Measurements from ENCODE around the gene HEG1. TPM values are rescaled to one million over a fixed set of nuclear protein-coding genes. Genes with fewer than 3 reads are reported as not detected.

The HEG1 gene
- total RNA-seq, 2 donors from 2014 or later: 14.6 to 47.0 TPM

DNA sequence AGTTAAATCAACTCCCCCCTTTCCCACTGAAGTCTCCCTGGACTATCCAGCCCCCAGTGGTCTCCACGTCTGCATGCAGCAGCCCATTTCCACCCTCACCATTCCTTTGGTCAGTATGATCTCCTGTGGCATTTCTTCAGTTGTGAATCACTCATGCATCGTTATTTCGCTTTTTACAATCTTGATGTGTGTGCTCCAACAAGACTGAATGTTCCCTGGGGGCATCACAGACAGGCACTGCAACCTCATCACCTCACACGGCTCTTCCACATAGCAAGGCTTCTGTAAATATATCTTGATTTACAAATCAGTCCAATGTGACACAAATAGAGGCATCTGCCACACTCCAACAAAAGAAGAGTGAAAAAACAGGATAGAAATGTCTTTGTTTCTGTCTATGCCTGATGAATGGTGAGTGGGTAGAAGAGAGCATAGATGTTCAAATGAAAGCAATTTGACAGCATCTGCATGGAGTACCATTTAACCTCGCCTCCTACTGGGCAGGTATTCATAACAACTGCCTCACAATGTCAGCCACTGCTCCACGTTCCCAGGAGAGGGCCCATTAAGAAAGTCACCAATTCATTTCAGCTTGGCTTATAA, 5.2 kb downstream of the HEG1 start:
- H3K27ac Mint-ChIP-seq: peak overlapping the region; percentile 64 to 66
- H3K4me1 Mint-ChIP-seq (ENCODE audit: low read depth in 2 of 2): peaks cover 69 to 75% of the 10 kb centered on the region in 2 donors
- DNase-seq (ENCODE audit: low spot score) (no peak), ATAC-seq (no peak)
- no peaks in the 10 kb centered on the region for H3K27me3 Mint-ChIP-seq
- no peaks in the 10 kb centered on the region for H3K9me3 Mint-ChIP-seq
- H3K36me3 Mint-ChIP-seq: no peaks in the 10 kb centered on the region
- peak overlapping the region; percentile 98 for H3K4me3 Mint-ChIP-seq

DNA sequence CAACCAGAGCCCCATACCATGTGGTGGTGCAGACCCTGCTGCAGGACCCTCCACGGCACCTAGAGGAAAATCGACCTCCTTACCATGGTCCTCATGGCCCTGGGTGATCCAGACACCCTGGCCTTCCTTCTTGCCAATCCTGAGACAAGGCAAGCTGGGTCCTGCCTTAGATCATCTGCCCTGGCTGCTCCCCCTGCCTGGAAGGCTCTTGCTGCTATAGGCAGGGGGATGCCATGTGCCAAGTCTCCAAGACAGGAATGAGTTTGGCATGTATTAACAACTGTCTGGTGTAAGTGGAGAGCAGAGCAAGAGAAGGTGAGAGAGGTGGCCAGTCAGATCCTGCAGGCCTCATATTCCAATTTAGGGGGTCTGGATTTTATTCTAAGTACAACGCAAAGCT, 7.5 kb downstream of the HEG1 start:
- H3K27ac Mint-ChIP-seq: no peak overlapping the region
- H3K36me3 Mint-ChIP-seq: no peaks in the 10 kb centered on the region
- peaks cover 51 to 57% of the 10 kb centered on the region in 2 donors for H3K4me1 Mint-ChIP-seq (ENCODE audit: low read depth in 2 of 2)
- no peak for DNase-seq (ENCODE audit: low spot score)
- ATAC-seq: no peak
- H3K27me3 Mint-ChIP-seq: no peaks in the 10 kb centered on the region
- no peaks in the 10 kb centered on the region for H3K9me3 Mint-ChIP-seq
- H3K4me3 Mint-ChIP-seq: no peak overlapping the region

DNA sequence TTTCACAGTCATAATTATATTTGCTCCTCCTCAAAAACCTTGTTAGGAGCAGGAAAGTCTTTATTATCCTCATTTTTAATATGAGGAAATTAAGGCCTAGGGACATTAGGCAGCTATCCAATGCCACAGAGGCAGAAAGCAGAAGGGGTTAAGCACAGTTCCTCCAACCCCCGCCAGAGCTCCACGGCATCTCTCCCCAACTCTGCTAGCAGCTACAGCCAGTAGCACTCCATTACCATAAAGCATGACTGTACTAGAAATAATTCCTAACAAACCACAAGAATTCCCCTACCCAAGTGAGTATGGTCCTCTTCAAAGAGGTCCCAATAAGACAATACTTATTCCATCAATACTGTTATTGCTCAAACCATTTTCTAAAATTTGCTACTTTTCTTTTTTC, 9.8 kb downstream of the HEG1 start:
- Mint-ChIP-seq H3K4me3 (no peak overlapping the region), H3K9me3 (no peaks in the 10 kb centered on the region), H3K27ac (no peak overlapping the region), H3K27me3 (no peaks in the 10 kb centered on the region), H3K4me1 (ENCODE audit: low read depth in 2 of 2) (peaks cover 38 to 45% of the 10 kb centered on the region in 2 donors), H3K36me3 (no peaks in the 10 kb centered on the region)
- ATAC-seq: no peak
- DNase-seq (ENCODE audit: low spot score): no peak

DNA sequence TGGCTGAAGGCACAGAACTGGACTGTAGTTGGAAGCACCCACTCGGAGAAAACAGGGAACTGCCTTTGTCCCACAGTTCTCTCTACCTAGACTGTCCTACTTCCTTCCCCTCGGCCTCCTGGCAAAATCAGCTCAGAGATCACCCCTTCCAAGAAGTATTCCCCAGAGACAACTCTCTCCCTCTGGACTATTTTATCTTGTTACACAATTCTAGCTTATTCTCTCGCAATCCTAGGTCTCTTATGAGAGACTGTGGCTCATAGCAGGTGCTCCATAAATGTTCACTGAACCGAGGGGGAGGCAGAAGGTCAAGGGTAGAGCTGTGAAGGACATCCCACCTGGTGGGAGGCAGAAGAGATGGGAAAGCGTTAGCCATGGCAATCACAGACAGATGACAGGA, 10.6 kb downstream of the HEG1 start:
- Mint-ChIP-seq H3K36me3 (peaks cover under 1% of the 10 kb centered on the region), H3K27me3 (no peaks in the 10 kb centered on the region), H3K9me3 (no peaks in the 10 kb centered on the region), H3K27ac (no peak overlapping the region), H3K4me3 (no peak overlapping the region), H3K4me1 (ENCODE audit: low read depth in 2 of 2) (peaks cover 36 to 44% of the 10 kb centered on the region in 2 donors)
- DNase-seq (ENCODE audit: low spot score) (no peak), ATAC-seq (no peak)

DNA sequence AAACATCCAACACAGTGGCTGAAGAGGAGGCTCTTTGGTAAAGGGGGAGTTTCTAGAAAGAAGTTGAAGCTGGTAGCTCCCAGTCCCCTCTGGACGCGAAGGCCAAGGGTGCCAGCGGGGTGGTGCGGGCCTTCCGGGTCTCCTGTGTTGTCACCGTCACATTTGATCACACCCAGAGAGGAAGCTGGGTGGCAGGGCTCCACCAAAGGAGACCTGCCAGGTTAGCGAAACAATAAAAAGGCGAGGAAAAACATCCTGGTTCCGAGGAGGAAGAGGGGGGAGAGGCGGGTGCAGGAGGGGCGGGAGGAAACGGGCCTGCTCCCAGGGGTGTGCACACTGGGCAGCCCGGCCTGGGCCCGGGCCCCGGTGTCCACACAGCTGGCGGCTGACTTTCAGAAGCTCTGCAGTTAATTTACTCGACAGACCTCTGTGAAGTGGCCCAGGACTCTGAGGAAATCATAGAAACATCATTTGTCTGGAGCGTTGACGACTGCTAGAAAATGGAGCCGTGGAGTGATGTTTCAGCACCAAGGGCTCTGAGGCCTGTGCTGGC, 12.1 kb downstream of the HEG1 start:
- peaks cover 6% of the 10 kb centered on the region for H3K36me3 Mint-ChIP-seq
- DNase-seq (ENCODE audit: low spot score) (no peak), ATAC-seq (no peak)
- no peak overlapping the region for H3K4me3 Mint-ChIP-seq
- H3K27ac Mint-ChIP-seq: no peak overlapping the region
- no peaks in the 10 kb centered on the region for H3K27me3 Mint-ChIP-seq
- peaks cover 43 to 46% of the 10 kb centered on the region in 2 donors for H3K4me1 Mint-ChIP-seq (ENCODE audit: low read depth in 2 of 2)
- H3K9me3 Mint-ChIP-seq: no peaks in the 10 kb centered on the region

DNA sequence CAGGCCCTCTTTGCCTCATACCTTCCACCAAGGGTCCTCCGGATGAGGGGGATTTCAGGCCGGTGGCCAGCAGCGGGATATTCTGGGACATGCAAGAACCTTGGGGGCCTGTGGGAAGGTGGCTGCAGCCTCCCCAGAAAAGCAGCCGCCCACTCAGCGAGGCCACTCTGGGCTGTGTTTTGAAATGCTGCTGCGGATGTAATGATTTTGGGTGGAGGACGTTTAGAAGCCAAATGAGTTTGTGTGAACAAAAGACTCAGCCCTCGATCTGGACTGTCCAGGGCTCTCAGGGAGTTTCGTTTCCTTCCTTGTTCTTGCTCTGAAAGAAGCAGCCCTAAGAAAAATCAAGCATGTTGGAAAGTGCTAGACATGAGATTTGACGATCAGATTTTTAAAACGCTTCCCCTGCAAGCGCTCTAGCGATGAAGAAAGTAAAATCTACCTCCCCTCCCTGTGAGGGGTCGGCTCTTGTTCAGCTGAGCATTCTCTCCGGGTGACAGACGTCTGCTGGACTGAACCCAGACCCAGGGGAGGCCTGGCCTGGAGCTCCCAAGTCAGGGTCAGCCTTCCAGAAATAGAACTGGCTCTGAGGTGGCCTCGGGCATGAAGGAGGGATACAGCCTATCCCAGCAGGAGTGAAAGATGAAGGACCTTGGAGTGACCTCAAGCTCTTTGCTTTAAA, 12.9 kb downstream of the HEG1 start:
- Mint-ChIP-seq H3K9me3 (no peaks in the 10 kb centered on the region), H3K27me3 (no peaks in the 10 kb centered on the region), H3K4me3 (no peak overlapping the region), H3K27ac (no peak overlapping the region), H3K36me3 (peaks cover 6% of the 10 kb centered on the region), H3K4me1 (ENCODE audit: low read depth in 2 of 2) (peaks cover 41 to 47% of the 10 kb centered on the region in 2 donors)
- ATAC-seq (no peak), DNase-seq (ENCODE audit: low spot score) (no peak)

DNA sequence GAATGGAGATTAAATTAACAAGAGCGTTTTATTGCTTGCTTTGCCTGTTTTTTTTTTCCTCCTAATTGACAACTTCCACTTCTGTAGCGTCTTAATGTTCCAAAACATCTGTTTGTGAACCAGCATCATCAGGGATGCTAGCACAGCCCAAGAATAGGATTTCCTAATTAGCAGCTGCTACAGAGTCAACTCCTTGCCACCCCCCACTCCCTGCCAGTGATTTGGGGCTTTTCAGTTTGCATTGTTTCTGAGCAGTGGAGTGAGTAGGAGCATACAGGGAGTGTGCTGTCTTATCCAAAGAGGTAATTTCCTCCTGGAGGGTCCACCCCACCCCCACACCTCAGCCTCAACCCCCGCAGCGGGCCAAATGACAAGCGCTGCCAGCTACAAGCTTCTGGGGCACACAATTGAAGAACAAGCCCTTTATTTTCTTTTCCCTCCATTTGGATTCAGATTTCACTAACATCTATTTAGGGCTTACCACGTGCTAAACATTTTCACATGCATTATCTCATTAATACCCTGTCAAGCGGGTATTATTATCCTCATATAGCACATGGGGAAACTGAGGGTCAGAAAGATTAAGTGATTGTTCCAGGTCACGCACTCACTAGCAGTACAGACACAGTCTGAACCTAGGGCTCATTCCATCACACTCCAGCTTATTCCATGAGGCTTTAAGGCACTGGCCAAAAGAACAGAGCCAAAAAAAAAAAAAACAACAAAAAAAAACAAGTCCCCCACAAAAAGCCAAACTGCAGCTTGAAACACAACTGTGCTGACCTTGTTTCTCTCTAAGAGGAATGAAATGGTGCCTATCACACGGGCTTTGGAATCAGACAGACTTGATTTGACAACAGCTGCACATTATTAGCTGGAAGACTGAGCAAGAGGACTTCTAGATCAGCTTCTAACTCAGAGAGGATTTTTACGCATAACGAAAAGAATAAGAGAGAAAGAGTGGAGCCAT, 16.4 kb downstream of the HEG1 start:
- no peak overlapping the region for H3K4me3 Mint-ChIP-seq
- no peaks in the 10 kb centered on the region for H3K27me3 Mint-ChIP-seq
- DNase-seq (ENCODE audit: low spot score) (no peak), ATAC-seq (no peak)
- H3K36me3 Mint-ChIP-seq: peaks cover 22% of the 10 kb centered on the region
- H3K4me1 Mint-ChIP-seq (ENCODE audit: low read depth in 2 of 2): peaks cover 48 to 59% of the 10 kb centered on the region in 2 donors
- peak overlapping the region in 1 of 2 donors; percentile 0 for H3K27ac Mint-ChIP-seq
- H3K9me3 Mint-ChIP-seq: peaks cover 4% of the 10 kb centered on the region

DNA sequence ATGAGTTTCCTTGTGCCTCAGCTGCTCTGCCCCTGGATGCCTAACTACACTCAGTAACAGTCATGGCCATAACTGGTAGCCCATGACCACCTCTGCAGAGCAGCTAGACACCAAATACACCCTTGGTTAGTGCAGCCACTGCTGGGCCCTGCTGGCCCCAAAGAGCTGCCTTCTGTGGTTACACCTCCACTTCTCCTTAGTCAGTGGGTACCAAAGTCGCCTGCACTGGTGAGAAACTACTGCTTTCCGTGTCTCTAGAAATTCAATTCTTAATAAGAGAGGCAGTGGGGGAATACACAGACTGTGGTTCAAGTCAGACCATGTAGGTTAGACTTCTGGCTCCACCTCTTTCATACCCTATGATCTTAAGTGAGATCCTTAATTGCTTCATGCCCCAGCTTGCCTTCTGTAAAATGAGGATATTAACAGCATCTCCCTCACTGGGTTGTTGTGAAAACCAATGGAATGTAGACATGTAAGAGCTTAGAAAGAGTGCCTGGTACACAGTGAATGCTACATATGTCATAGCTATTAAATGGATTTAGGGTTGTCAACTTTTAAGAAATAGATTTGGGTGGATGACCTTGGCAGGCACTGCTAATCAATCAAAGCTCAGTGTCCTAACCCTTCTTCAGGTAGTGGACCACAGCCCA, 18.2 kb downstream of the HEG1 start:
- Mint-ChIP-seq H3K4me1 (ENCODE audit: low read depth in 2 of 2) (peaks cover 57 to 63% of the 10 kb centered on the region in 2 donors), H3K27ac (peak overlapping the region in 1 of 2 donors; percentile 70), H3K27me3 (no peaks in the 10 kb centered on the region), H3K36me3 (peaks cover 22% of the 10 kb centered on the region), H3K4me3 (peak overlapping the region; percentile 22), H3K9me3 (peaks cover 4% of the 10 kb centered on the region)
- DNase-seq (ENCODE audit: low spot score) (no peak), ATAC-seq (peak; percentile 52 to 53)

DNA sequence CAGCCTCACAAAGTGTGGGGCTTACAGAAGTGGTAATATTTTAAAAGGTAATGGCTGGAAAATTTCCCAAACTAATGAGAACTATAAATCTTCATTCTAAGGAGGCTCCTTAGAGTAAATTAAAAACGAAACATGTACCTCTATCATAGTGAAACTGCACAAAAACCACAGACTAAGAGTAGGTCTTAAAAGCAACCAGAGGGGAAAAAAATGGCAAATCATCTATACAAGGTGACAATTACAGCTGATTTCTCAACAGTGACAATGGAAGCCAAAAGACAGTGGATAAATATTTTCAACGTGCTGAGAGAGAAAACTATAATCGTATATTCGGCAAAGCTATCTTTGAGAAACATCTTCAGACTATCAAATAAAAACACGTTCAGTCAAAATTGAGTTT, 20.6 kb downstream of the HEG1 start:
- DNase-seq (ENCODE audit: low spot score) (no peak), ATAC-seq (peak; percentile 84 to 94)
- peaks cover 4% of the 10 kb centered on the region for H3K9me3 Mint-ChIP-seq
- peaks cover 60 to 62% of the 10 kb centered on the region in 2 donors for H3K4me1 Mint-ChIP-seq (ENCODE audit: low read depth in 2 of 2)
- peak overlapping the region; percentile 16 to 66 for H3K27ac Mint-ChIP-seq
- H3K4me3 Mint-ChIP-seq: peak overlapping the region; percentile 32
- H3K36me3 Mint-ChIP-seq: peaks cover 22% of the 10 kb centered on the region
- H3K27me3 Mint-ChIP-seq: no peaks in the 10 kb centered on the region

DNA sequence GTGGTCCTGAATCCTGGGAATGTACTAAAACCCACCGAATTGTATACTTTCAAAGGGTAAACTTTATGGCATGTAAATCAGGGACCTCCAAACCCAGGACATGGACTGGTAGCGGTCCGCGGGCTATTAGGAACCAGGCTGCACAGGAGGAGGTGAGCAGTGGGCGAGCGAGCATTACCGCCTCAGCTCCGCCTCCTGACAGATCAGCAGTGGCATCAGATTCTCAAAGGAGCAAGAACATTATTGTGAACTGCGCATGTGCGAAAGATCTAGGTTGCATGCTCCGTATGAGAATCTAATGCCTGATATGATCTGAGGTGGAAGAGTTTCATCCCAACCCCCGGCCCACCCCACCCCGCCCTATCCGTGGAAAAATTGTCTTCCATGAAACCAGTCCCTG, 22.2 kb downstream of the HEG1 start:
- no peak for ATAC-seq
- Mint-ChIP-seq H3K36me3 (peaks cover 19% of the 10 kb centered on the region), H3K27me3 (no peaks in the 10 kb centered on the region), H3K4me1 (ENCODE audit: low read depth in 2 of 2) (peaks cover 53 to 54% of the 10 kb centered on the region in 2 donors), H3K9me3 (peaks cover 4% of the 10 kb centered on the region), H3K4me3 (no peak overlapping the region), H3K27ac (peak overlapping the region in 1 of 2 donors; percentile 12)
- DNase-seq (ENCODE audit: low spot score): no peak

DNA sequence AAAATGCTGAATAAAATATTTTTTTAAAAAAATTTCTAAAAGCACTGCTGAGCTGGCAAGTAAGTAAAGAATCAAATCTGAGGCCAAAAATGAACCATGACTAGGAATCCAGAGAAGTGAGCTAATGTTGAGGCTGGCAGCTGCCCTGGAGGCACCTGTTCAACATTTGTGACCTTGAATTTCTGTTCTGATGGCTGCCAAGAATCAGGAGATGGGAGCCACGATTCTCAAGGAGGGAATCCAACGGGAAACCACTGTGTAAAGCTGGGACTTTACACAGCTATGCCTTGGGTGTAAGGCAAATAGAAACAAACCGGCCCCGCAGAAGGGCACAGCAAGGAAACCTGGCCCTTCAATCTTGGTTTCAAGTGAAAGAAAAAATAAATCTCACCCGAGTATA, 22.7 kb downstream of the HEG1 start:
- DNase-seq (ENCODE audit: low spot score): no peak
- Mint-ChIP-seq H3K36me3 (peaks cover 24% of the 10 kb centered on the region), H3K27me3 (no peaks in the 10 kb centered on the region), H3K9me3 (peaks cover 4% of the 10 kb centered on the region), H3K27ac (peak overlapping the region in 1 of 2 donors; percentile 76), H3K4me1 (ENCODE audit: low read depth in 2 of 2) (peaks cover 53 to 55% of the 10 kb centered on the region in 2 donors), H3K4me3 (no peak overlapping the region)
- ATAC-seq: no peak

DNA sequence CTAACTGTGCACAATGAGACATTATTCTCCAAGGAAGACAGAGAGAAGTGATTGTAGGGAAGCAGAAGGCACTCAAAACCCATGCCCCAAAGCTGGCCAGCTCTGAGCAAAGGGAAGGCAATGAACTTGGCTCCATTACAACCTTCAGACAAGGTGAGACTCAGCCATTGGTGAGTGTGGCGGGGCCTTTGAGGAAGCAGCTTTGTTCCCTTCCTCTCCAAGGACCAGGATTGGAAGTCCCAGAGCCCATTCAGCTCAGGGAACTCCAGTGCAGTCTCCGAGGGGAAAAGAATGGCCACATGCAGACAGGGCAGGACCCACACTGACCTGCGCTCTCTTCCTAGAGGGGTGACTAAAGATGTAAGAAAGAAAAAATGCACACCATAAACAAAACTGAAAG, 23.1 kb downstream of the HEG1 start:
- no peak for DNase-seq (ENCODE audit: low spot score)
- H3K4me1 Mint-ChIP-seq (ENCODE audit: low read depth in 2 of 2): peaks cover 50 to 53% of the 10 kb centered on the region in 2 donors
- peak overlapping the region; percentile 26 to 76 for H3K27ac Mint-ChIP-seq
- no peak for ATAC-seq
- H3K4me3 Mint-ChIP-seq: no peak overlapping the region
- H3K36me3 Mint-ChIP-seq: peaks cover 25% of the 10 kb centered on the region
- no peaks in the 10 kb centered on the region for H3K27me3 Mint-ChIP-seq
- H3K9me3 Mint-ChIP-seq: peaks cover 4% of the 10 kb centered on the region

DNA sequence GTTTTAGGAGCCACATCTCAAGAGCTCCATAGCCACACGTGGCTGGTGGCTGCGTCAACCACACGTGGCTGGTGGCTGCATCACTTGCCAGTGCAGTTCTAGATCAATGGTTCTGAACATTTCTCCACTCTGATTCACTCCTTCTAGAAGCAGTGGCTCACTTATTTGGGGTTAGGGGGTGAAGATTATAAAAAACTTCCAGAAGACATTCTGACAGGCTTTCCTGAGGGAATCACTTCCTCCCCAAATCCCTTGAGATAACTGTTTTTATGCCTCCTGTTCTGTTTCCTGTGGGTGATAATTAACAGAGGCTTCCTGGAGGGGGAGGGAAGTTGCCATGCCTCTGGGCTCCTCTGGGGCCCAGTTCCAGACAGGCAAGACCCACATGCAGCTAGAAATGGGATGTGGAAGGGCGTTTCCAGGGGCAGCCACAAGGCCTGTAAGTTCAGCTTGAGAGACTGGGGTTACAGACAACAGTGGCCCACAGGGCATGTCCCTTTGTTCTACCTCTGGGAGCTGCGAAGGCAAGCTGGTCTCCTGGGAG, 23.6 kb downstream of the HEG1 start:
- H3K27me3 Mint-ChIP-seq: no peaks in the 10 kb centered on the region
- ATAC-seq (no peak), DNase-seq (ENCODE audit: low spot score) (no peak)
- peaks cover 45 to 54% of the 10 kb centered on the region in 2 donors for H3K4me1 Mint-ChIP-seq (ENCODE audit: low read depth in 2 of 2)
- peaks cover 29% of the 10 kb centered on the region for H3K36me3 Mint-ChIP-seq
- H3K9me3 Mint-ChIP-seq: peaks cover 4% of the 10 kb centered on the region
- H3K27ac Mint-ChIP-seq: peak overlapping the region; percentile 26 to 76
- no peak overlapping the region for H3K4me3 Mint-ChIP-seq
